Measurements from ENCODE around the gene VPS13C.

The VPS13C gene

GRCh38 chr15:62060113-62060895, at the start of gene VPS13C:
TSS of gene VPS13C (minus strand) at chr15:62060447. CDS start at chr15:62060374, 73 bp downstream.
- H3K27me3 ChIP-seq (ENCODE audit: insufficient read depth, low read length) = peaks cover 33% of the 10 kb centered on the region
- H3K4me3 ChIP-seq (ENCODE audit: low read length) = peak within 1 kb of the TSS; percentile 74
- peaks cover 13% of the 10 kb centered on the region for H3K4me1 ChIP-seq (ENCODE audit: insufficient read depth, low read length)
- no peaks in the 10 kb centered on the region for H3K36me3 ChIP-seq (ENCODE audit: insufficient read depth, low read length)
- no peaks in the 10 kb centered on the region for H3K9me3 ChIP-seq (ENCODE audit: low read length)
- H2AFZ ChIP-seq (ENCODE audit: low read depth, low read length) = peak within 1 kb of the TSS; percentile 69

GRCh38 chr15:62109437-62109836, 49.2 kb upstream of the VPS13C start:
- Histone ChIP-seq H3K4me3 (ENCODE audit: low read length) (no peak overlapping the region), H3K27me3 (ENCODE audit: insufficient read depth, low read length) (no peaks in the 10 kb centered on the region), H3K36me3 (ENCODE audit: insufficient read depth, low read length) (no peaks in the 10 kb centered on the region), H2AFZ (ENCODE audit: low read depth, low read length) (no peak overlapping the region), H3K9me3 (ENCODE audit: low read length) (no peaks in the 10 kb centered on the region), H3K4me1 (ENCODE audit: insufficient read depth, low read length) (no peaks in the 10 kb centered on the region)

- no peaks in the 10 kb centered on the region for H3K36me3 ChIP-seq (ENCODE audit: insufficient read depth, low read length)
- no peaks in the 10 kb centered on the region for H3K27me3 ChIP-seq (ENCODE audit: insufficient read depth, low read length)
- H3K9me3 ChIP-seq (ENCODE audit: low read length) = peaks cover 1% of the 10 kb centered on the region
- H3K4me1 ChIP-seq (ENCODE audit: insufficient read depth, low read length) = no peaks in the 10 kb centered on the region
- no peak overlapping the region for H2AFZ ChIP-seq (ENCODE audit: low read depth, low read length)
- H3K4me3 ChIP-seq (ENCODE audit: low read length) = no peak overlapping the region
These were observed 48.2 kb upstream of the VPS13C start for GRCh38 chr15:62108411-62108810.

GRCh38 chr15:62107571-62108121, 47.4 kb upstream of the VPS13C start:
- Histone ChIP-seq H3K36me3 (ENCODE audit: insufficient read depth, low read length) (no peaks in the 10 kb centered on the region), H3K27me3 (ENCODE audit: insufficient read depth, low read length) (no peaks in the 10 kb centered on the region), H3K4me1 (ENCODE audit: insufficient read depth, low read length) (no peaks in the 10 kb centered on the region), H3K4me3 (ENCODE audit: low read length) (no peak overlapping the region), H2AFZ (ENCODE audit: low read depth, low read length) (no peak overlapping the region), H3K9me3 (ENCODE audit: low read length) (peaks cover 2% of the 10 kb centered on the region)

- Histone ChIP-seq H3K4me1 (ENCODE audit: insufficient read depth, low read length) (no peaks in the 10 kb centered on the region), H3K27me3 (ENCODE audit: insufficient read depth, low read length) (no peaks in the 10 kb centered on the region), H3K36me3 (ENCODE audit: insufficient read depth, low read length) (no peaks in the 10 kb centered on the region), H3K9me3 (ENCODE audit: low read length) (peaks cover 2% of the 10 kb centered on the region), H2AFZ (ENCODE audit: low read depth, low read length) (no peak overlapping the region), H3K4me3 (ENCODE audit: low read length) (no peak overlapping the region)
These were observed 45.8 kb upstream of the VPS13C start for GRCh38 chr15:62106096-62106495.

- Histone ChIP-seq H3K4me3 (ENCODE audit: low read length) (no peak overlapping the region), H3K4me1 (ENCODE audit: insufficient read depth, low read length) (no peaks in the 10 kb centered on the region), H3K9me3 (ENCODE audit: low read length) (peaks cover 2% of the 10 kb centered on the region), H2AFZ (ENCODE audit: low read depth, low read length) (no peak overlapping the region), H3K27me3 (ENCODE audit: insufficient read depth, low read length) (no peaks in the 10 kb centered on the region), H3K36me3 (ENCODE audit: insufficient read depth, low read length) (no peaks in the 10 kb centered on the region)
These were observed 45.0 kb upstream of the VPS13C start for GRCh38 chr15:62105266-62105665.

GRCh38 chr15:62104846-62105245, 44.6 kb upstream of the VPS13C start:
- Histone ChIP-seq H3K36me3 (ENCODE audit: insufficient read depth, low read length) (no peaks in the 10 kb centered on the region), H3K9me3 (ENCODE audit: low read length) (peaks cover 2% of the 10 kb centered on the region)

GRCh38 chr15:62104401-62104800, 44.2 kb upstream of the VPS13C start:
- H3K27me3 ChIP-seq (ENCODE audit: insufficient read depth, low read length) = no peaks in the 10 kb centered on the region
- no peak overlapping the region for H3K4me3 ChIP-seq (ENCODE audit: low read length)
- peaks cover 2% of the 10 kb centered on the region for H3K9me3 ChIP-seq (ENCODE audit: low read length)
- no peaks in the 10 kb centered on the region for H3K4me1 ChIP-seq (ENCODE audit: insufficient read depth, low read length)
- H2AFZ ChIP-seq (ENCODE audit: low read depth, low read length) = no peak overlapping the region
- no peaks in the 10 kb centered on the region for H3K36me3 ChIP-seq (ENCODE audit: insufficient read depth, low read length)

More at GRCh38 chr15:62104846-62105245, 44.6 kb upstream of the VPS13C start:
- Histone ChIP-seq H3K4me3 (ENCODE audit: low read length) (no peak overlapping the region), H3K4me1 (ENCODE audit: insufficient read depth, low read length) (no peaks in the 10 kb centered on the region), H3K27me3 (ENCODE audit: insufficient read depth, low read length) (no peaks in the 10 kb centered on the region), H2AFZ (ENCODE audit: low read depth, low read length) (no peak overlapping the region)

GRCh38 chr15:62103431-62103830, 43.2 kb upstream of the VPS13C start:
- H2AFZ ChIP-seq (ENCODE audit: low read depth, low read length) = no peak overlapping the region
- no peaks in the 10 kb centered on the region for H3K27me3 ChIP-seq (ENCODE audit: insufficient read depth, low read length)
- H3K4me1 ChIP-seq (ENCODE audit: insufficient read depth, low read length) = no peaks in the 10 kb centered on the region
- H3K9me3 ChIP-seq (ENCODE audit: low read length) = peaks cover 2% of the 10 kb centered on the region
- H3K36me3 ChIP-seq (ENCODE audit: insufficient read depth, low read length) = no peaks in the 10 kb centered on the region
- H3K4me3 ChIP-seq (ENCODE audit: low read length) = no peak overlapping the region

- Histone ChIP-seq H3K36me3 (ENCODE audit: insufficient read depth, low read length) (no peaks in the 10 kb centered on the region), H3K4me3 (ENCODE audit: low read length) (no peak overlapping the region), H2AFZ (ENCODE audit: low read depth, low read length) (no peak overlapping the region), H3K27me3 (ENCODE audit: insufficient read depth, low read length) (no peaks in the 10 kb centered on the region), H3K9me3 (ENCODE audit: low read length) (peaks cover 2% of the 10 kb centered on the region), H3K4me1 (ENCODE audit: insufficient read depth, low read length) (no peaks in the 10 kb centered on the region)
These were observed 38.9 kb upstream of the VPS13C start for GRCh38 chr15:62099094-62099601.

GRCh38 chr15:62094388-62094787, 34.1 kb upstream of the VPS13C start:
- H3K9me3 ChIP-seq (ENCODE audit: low read length) = no peaks in the 10 kb centered on the region
- H3K4me1 ChIP-seq (ENCODE audit: insufficient read depth, low read length) = no peaks in the 10 kb centered on the region
- H3K36me3 ChIP-seq (ENCODE audit: insufficient read depth, low read length) = no peaks in the 10 kb centered on the region
- H3K27me3 ChIP-seq (ENCODE audit: insufficient read depth, low read length) = peaks cover 2% of the 10 kb centered on the region
- H2AFZ ChIP-seq (ENCODE audit: low read depth, low read length) = no peak overlapping the region
- no peak overlapping the region for H3K4me3 ChIP-seq (ENCODE audit: low read length)

GRCh38 chr15:62093809-62094208, 33.6 kb upstream of the VPS13C start:
- peaks cover 2% of the 10 kb centered on the region for H3K27me3 ChIP-seq (ENCODE audit: insufficient read depth, low read length)
- no peaks in the 10 kb centered on the region for H3K36me3 ChIP-seq (ENCODE audit: insufficient read depth, low read length)
- no peaks in the 10 kb centered on the region for H3K4me1 ChIP-seq (ENCODE audit: insufficient read depth, low read length)
- no peak overlapping the region for H2AFZ ChIP-seq (ENCODE audit: low read depth, low read length)
- H3K9me3 ChIP-seq (ENCODE audit: low read length) = no peaks in the 10 kb centered on the region
- H3K4me3 ChIP-seq (ENCODE audit: low read length) = no peak overlapping the region

GRCh38 chr15:62090988-62091387, 30.7 kb upstream of the VPS13C start:
- no peaks in the 10 kb centered on the region for H3K4me1 ChIP-seq (ENCODE audit: insufficient read depth, low read length)
- H3K36me3 ChIP-seq (ENCODE audit: insufficient read depth, low read length) = no peaks in the 10 kb centered on the region
- peaks cover 2% of the 10 kb centered on the region for H3K27me3 ChIP-seq (ENCODE audit: insufficient read depth, low read length)
- H2AFZ ChIP-seq (ENCODE audit: low read depth, low read length) = no peak overlapping the region
- no peak overlapping the region for H3K4me3 ChIP-seq (ENCODE audit: low read length)
- no peaks in the 10 kb centered on the region for H3K9me3 ChIP-seq (ENCODE audit: low read length)

Data from neuron (in vitro differentiated cells).